GM12878 (cell line): ENCODE data around the gene DCC. TPM values are rescaled to one million over a fixed set of nuclear protein-coding genes. Genes with fewer than 3 reads are reported as not detected.

Source experiments
- ATAC-seq: fragments of 200-7000 bp; cut with Tn5 transposase; 3 replicates; pipeline ENCODE4 v1.9.1; 2020; ENCODE audit warnings: mild to moderate bottlenecking, moderate library complexity
- BruUV-seq: library from RNA; stranded (reverse); fragments of 400-500 nt; replicated peaks from 2 replicates; lab custom pipeline; 2021; lab: Mats Ljungman, UMichigan
- CTCF ChIA-PET: fragments of 300-600 bp; sonication (Branson Sonifier 250); formaldehyde crosslinking; extraction: SDS; loops from one replicate; lab custom pipeline; 2021; ENCODE audit warnings: inconsistent platforms; lab: Yijun Ruan, JAX
- POLR2A ChIA-PET: fragments of 350-600 bp; formaldehyde crosslinking; extraction: SDS; loops from one replicate; lab custom pipeline; 2021; ENCODE audit warnings: inconsistent platforms; lab: Charles Lee
- RAD21 ChIA-PET: fragments of 300-600 bp; sonication (Branson Sonifier 250); formaldehyde crosslinking; loops from one replicate; lab custom pipeline; 2023; ENCODE audit warnings: antibody characterized with exemption; ENCODE audit not compliant: unreplicated experiment; lab: Charles Lee
- SMC1A ChIA-PET: fragments of 300-600 bp; sonication (Branson Sonifier 250); formaldehyde crosslinking; loops from one replicate; lab custom pipeline; 2023; ENCODE audit not compliant: unreplicated experiment, uncharacterized antibody; lab: Charles Lee
- DNase-seq: peaks from one replicate; pipeline ENCODE4 v3.0.0-alpha.2; 2011; ENCODE audit warnings: low read depth, low spot score
- FAIRE-seq: peaks from 3 replicates; lab custom pipeline; 2011; peaks lifted over from hg19 to GRCh38; lab: Jason Lieb, UNC
- H2AFZ ChIP-seq: 2 replicates; pipeline ENCODE4 v1.6.0; 2011; ENCODE audit warnings: low read depth, low read length, control low read depth; ENCODE audit not compliant: control insufficient read depth
- H3K27ac ChIP-seq: 2 replicates; pipeline ENCODE4 v1.5.1; 2011; ENCODE audit warnings: control low read depth; ENCODE audit not compliant: control insufficient read depth, insufficient read depth
- H3K27me3 ChIP-seq, 2 experiments: replicated peaks in 1 of 2; 2 replicates each; pipeline versions ENCODE4 v1.6.0 to v1.6.1; 2011; ENCODE audit warnings: low read length in 1 of 2; ENCODE audit not compliant: control insufficient read depth in 2 of 2, insufficient read depth in 2 of 2
- H3K36me3 ChIP-seq, 2 experiments: 2 replicates each; pipeline ENCODE4 v1.5.1; 2011; ENCODE audit warnings: low read length in 1 of 2; ENCODE audit not compliant: control insufficient read depth in 2 of 2, insufficient read depth in 2 of 2
- H3K4me1 ChIP-seq: 2 replicates; pipeline ENCODE4 v1.6.1; 2011; ENCODE audit warnings: mild to moderate bottlenecking, low read length, moderate library complexity, mixed read lengths; ENCODE audit not compliant: control insufficient read depth, insufficient read depth
- H3K4me2 ChIP-seq: 2 replicates; pipeline ENCODE4 v1.6.0; 2011; ENCODE audit warnings: control low read depth; ENCODE audit not compliant: control insufficient read depth, insufficient read depth
- H3K4me3 ChIP-seq: fragments of 200-600 bp; sonication (generic); 2 replicates; pipeline ENCODE4 v1.5.1; 2016
- H3K79me2 ChIP-seq: 2 replicates; pipeline ENCODE4 v1.6.0; 2011; ENCODE audit warnings: low read length; ENCODE audit not compliant: control insufficient read depth, insufficient read depth
- H3K9ac ChIP-seq: 2 replicates; pipeline ENCODE4 v1.8.0; 2011; ENCODE audit warnings: low read length, control low read depth, mixed read lengths; ENCODE audit not compliant: control insufficient read depth, insufficient read depth
- H3K9me3 ChIP-seq: replicated peaks from 3 replicates; pipeline ENCODE4 v1.5.1; 2011; ENCODE audit warnings: mild to moderate bottlenecking, low read length; ENCODE audit not compliant: control insufficient read depth, insufficient read depth
- H4K20me1 ChIP-seq: 2 replicates; pipeline ENCODE4 v1.6.0; 2011; ENCODE audit not compliant: control insufficient read depth, insufficient read depth
- CREB1 ChIP-seq: IDR thresholded peaks from 2 replicates; pipeline ENCODE4 v1.6.1; 2012; ENCODE audit warnings: low read depth, mild to moderate bottlenecking, inconsistent platforms
- HCFC1 ChIP-seq: fragments of 150-350 bp; IDR thresholded peaks from 2 replicates; pipeline ENCODE4 v1.6.1; 2014; ENCODE audit warnings: low read length
- HDGF ChIP-seq: fragments of 450-650 bp; IDR thresholded peaks from 2 replicates; pipeline ENCODE4 v1.6.1; 2016; ENCODE audit warnings: antibody characterized with exemption
- JUND ChIP-seq: IDR thresholded peaks from 2 replicates; pipeline ENCODE4 v1.6.1; 2012; ENCODE audit warnings: low read depth, mild to moderate bottlenecking, low read length, improper control_type of control experiment, moderate library complexity
- NFXL1 ChIP-seq: fragments of 450-650 bp; IDR thresholded peaks from 2 replicates; pipeline ENCODE4 v1.6.1; 2017; ENCODE audit warnings: antibody characterized with exemption, mild to moderate bottlenecking, borderline replicate concordance
- NR2C1 ChIP-seq: fragments of 450-650 bp; IDR thresholded peaks from 2 replicates; pipeline ENCODE4 v1.6.1; 2017; ENCODE audit warnings: antibody characterized with exemption, mild to moderate bottlenecking, moderate library complexity
- POU2F2 ChIP-seq: IDR thresholded peaks from 3 replicates; pipeline ENCODE4 v1.6.1; 2011; ENCODE audit warnings: low read depth, mild to moderate bottlenecking, low read length, borderline replicate concordance
- RBBP5 ChIP-seq: fragments of 200-600 bp; sonication (generic); conservative IDR thresholded peaks from 2 replicates; pipeline ENCODE4 v1.6.1; 2016
- RCOR1 ChIP-seq: conservative IDR thresholded peaks from 2 replicates; pipeline ENCODE4 v1.6.1; 2012; ENCODE audit warnings: low read depth, low read length, improper control_type of control experiment
- SMC3 ChIP-seq: IDR thresholded peaks from 2 replicates; pipeline ENCODE4 v1.6.1; 2011; ENCODE audit warnings: low read length, improper control_type of control experiment, borderline replicate concordance
- TCF3 ChIP-seq: IDR thresholded peaks from 2 replicates; pipeline ENCODE4 v1.6.1; 2012; ENCODE audit warnings: low read depth, mild to moderate bottlenecking, low read length, borderline replicate concordance; ENCODE audit not compliant: insufficient read depth
- WGBS: methylation state at CpG from one replicate; pipeline ENCODE4 v1.1.6; 2016; ENCODE audit warnings: low lambda C conversion rate; ENCODE audit not compliant: insufficient replicate concordance, insufficient coverage; ENCODE audit errors: missing lambda C conversion rate; 5-methylcytosine and 5-hydroxymethylcytosine counted together
- in situ Hi-C: fragments of 300-500 bp; cut with MboI; formaldehyde crosslinking; loops from 9 replicates; pipeline ENCODE4 v1.14.3; 2018; ENCODE audit warnings: mixed read lengths
- intact Hi-C: fragments of 100-400 bp; cut with micrococcal nuclease; formaldehyde crosslinking; loops from one replicate; pipeline ENCODE4 v1.14.2; 2022; ENCODE audit not compliant: unreplicated experiment
- polyA plus RNA-seq, 11 experiments: library from polyadenylated mRNA; depleted of rRNA in 4 of 11; unstranded in 6 of 11; stranded (reverse) in 5 of 11; fragments of >200 nt; fragmentation: Nextera tagmentation in 4 of 11; fragmentation: Illumina TruSeq in 1 of 11; extraction: Ambion mirVana in 4 of 11; extraction: Trizol in 1 of 11; gene quantifications; 1 replicate in 1 of 11; 2 replicates in 10 of 11; pipeline versions ENCODE4 v1.2.1 to v1.2.3, GENCODE V29; 2011 to 2016; ENCODE audit warnings: inconsistent platforms in 2 of 11, missing spikeins in 2 of 11, low read depth in 1 of 11
- total RNA-seq, 4 experiments: library from RNA; depleted of rRNA in 3 of 4; stranded (reverse); fragments of >200 nt in 3 of 4; fragmentation: Illumina TruSeq in 1 of 4; extraction: Trizol in 1 of 4; gene quantifications; 2 replicates each; pipeline versions ENCODE4 v1.2.1 to v1.2.3, GENCODE V29; 2013 to 2021
- TF ChIP-seq, protein P1 (sequence below): fragments of 450-650 bp; IDR thresholded peaks from 2 replicates; pipeline ENCODE4 v1.6.1; 2016; ENCODE audit warnings: mild to moderate bottlenecking
- TF ChIP-seq, protein P2 (sequence below): fragments of 450-650 bp; IDR thresholded peaks from 2 replicates; pipeline ENCODE4 v1.6.1; 2017; ENCODE audit warnings: borderline replicate concordance
- TF ChIP-seq, protein P3 (sequence below): fragments of 450-650 bp; IDR thresholded peaks from 2 replicates; pipeline ENCODE4 v1.6.1; 2016; ENCODE audit warnings: mild to moderate bottlenecking
- TF ChIP-seq, protein P4 (sequence below): IDR thresholded peaks from 2 replicates; pipeline ENCODE4 v1.6.1; 2011; ENCODE audit warnings: borderline replicate concordance, low read depth, mild to moderate bottlenecking, moderate library complexity, mixed read lengths, low read length; ENCODE audit not compliant: insufficient read depth; ENCODE audit errors: extremely low read length

DCC gene
- total and polyA plus RNA-seq, 10 of the 15 experiments (the other 5 are each of a cell fraction or from before 2014, with no cell fraction given): 0.01 TPM; not detected in 9

DNA sequence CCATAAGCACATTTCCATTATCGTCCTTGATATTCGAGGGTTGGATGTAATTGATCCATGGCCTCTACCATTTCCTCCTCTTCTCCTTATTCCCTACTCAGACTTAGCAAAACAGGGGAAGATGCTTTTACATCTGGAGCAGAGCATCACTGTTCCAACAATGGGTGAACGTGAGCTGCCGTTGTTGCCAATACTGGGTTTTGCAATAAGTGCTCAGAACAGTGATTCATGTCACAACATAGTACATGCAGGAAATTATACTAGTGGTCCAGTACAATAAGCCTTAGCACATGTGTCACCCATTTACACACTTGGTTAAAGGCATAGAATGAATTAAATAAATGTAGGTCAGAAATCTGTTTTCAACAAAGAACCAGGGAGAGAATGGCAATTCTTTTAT lies 112.4 kb downstream of the DCC start:
- H3K9me3 ChIP-seq: no peaks in the 10 kb centered on the region
- BruUV-seq: no TSS peak
- no peaks in the 10 kb centered on the region for H4K20me1 ChIP-seq
- H3K4me1 ChIP-seq: no peaks in the 10 kb centered on the region
- no peak overlapping the region for H3K27ac ChIP-seq
- H3K79me2 ChIP-seq: no peaks in the 10 kb centered on the region
- RAD21 ChIA-PET: no interaction called here
- intact Hi-C loops (no loop called here), in situ Hi-C loops (no loop called here)
- ATAC-seq (no peak), FAIRE-seq (no peak), DNase-seq (no peak)
- no peak overlapping the region for H2AFZ ChIP-seq
- POLR2A ChIA-PET: no interaction called here
- no peak overlapping the region for H3K4me3 ChIP-seq
- H3K9ac ChIP-seq: no peak overlapping the region
- WGBS: 71% methylated on average over 4 of the region's 4 CpGs
- H3K36me3 ChIP-seq: no peaks in the 10 kb centered on the region
- no peak overlapping the region for H3K4me2 ChIP-seq
- no peaks in the 10 kb centered on the region for H3K27me3 ChIP-seq
- CTCF ChIA-PET: no interaction called here
- TF ChIP-seq NFXL1 (no peak), POU2F2 (no peak), TCF3 (no peak), JUND (no peak), RCOR1 (no peak), RBBP5 (no peak), NR2C1 (no peak), CREB1 (no peak), SMC3 (no peak), HCFC1 (no peak), HDGF (no peak)
- TF ChIP-seq, protein P1, sequence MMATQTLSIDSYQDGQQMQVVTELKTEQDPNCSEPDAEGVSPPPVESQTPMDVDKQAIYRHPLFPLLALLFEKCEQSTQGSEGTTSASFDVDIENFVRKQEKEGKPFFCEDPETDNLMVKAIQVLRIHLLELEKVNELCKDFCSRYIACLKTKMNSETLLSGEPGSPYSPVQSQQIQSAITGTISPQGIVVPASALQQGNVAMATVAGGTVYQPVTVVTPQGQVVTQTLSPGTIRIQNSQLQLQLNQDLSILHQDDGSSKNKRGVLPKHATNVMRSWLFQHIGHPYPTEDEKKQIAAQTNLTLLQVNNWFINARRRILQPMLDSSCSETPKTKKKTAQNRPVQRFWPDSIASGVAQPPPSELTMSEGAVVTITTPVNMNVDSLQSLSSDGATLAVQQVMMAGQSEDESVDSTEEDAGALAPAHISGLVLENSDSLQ: no peak
- TF ChIP-seq, protein P2, sequence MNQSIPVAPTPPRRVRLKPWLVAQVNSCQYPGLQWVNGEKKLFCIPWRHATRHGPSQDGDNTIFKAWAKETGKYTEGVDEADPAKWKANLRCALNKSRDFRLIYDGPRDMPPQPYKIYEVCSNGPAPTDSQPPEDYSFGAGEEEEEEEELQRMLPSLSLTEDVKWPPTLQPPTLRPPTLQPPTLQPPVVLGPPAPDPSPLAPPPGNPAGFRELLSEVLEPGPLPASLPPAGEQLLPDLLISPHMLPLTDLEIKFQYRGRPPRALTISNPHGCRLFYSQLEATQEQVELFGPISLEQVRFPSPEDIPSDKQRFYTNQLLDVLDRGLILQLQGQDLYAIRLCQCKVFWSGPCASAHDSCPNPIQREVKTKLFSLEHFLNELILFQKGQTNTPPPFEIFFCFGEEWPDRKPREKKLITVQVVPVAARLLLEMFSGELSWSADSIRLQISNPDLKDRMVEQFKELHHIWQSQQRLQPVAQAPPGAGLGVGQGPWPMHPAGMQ: no peak
- TF ChIP-seq, protein P3, sequence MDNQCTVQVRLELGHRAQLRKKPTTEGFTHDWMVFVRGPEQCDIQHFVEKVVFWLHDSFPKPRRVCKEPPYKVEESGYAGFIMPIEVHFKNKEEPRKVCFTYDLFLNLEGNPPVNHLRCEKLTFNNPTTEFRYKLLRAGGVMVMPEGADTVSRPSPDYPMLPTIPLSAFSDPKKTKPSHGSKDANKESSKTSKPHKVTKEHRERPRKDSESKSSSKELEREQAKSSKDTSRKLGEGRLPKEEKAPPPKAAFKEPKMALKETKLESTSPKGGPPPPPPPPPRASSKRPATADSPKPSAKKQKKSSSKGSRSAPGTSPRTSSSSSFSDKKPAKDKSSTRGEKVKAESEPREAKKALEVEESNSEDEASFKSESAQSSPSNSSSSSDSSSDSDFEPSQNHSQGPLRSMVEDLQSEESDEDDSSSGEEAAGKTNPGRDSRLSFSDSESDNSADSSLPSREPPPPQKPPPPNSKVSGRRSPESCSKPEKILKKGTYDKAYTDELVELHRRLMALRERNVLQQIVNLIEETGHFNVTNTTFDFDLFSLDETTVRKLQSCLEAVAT: no peak
- TF ChIP-seq, protein P4, sequence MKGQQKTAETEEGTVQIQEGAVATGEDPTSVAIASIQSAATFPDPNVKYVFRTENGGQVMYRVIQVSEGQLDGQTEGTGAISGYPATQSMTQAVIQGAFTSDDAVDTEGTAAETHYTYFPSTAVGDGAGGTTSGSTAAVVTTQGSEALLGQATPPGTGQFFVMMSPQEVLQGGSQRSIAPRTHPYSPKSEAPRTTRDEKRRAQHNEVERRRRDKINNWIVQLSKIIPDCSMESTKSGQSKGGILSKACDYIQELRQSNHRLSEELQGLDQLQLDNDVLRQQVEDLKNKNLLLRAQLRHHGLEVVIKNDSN: no peak
- SMC1A ChIA-PET: no interaction called here
